Activated naive CD8-positive, alpha-beta T cell treated with anti-CD3 and anti-CD28 coated beads, Interleukin-2, amount 50 U/mL, for 24 hours (primary cell): ENCODE data around the gene EFNA5.
A peak's percentile ranks its signal among the peaks of the same experiment; 100 is the strongest.
"Not testable (repeated sequence)": the region's sequence is repeated elsewhere in the genome, so short reads cannot be mapped to it uniquely, and the experiment has no call there.

Experiments used
- ATAC-seq: fragments of 150-1000 bp; cut with Tn5 transposase; one replicate; pipeline ENCODE4 v1.10.0; 2021
- DNase-seq: peaks from one replicate; pipeline ENCODE4 v3.0.0; 2021
- H3K27ac Mint-ChIP-seq: one replicate; pipeline ENCODE4 v1.8.0; 2021; ENCODE audit warnings: mild to moderate bottlenecking, mixed read lengths
- H3K27me3 Mint-ChIP-seq: one replicate; pipeline ENCODE4 v1.8.0; 2021; ENCODE audit warnings: mixed read lengths
- H3K36me3 Mint-ChIP-seq: one replicate; pipeline ENCODE4 v1.8.0; 2021; ENCODE audit warnings: low read depth, mixed read lengths
- H3K4me1 Mint-ChIP-seq: one replicate; pipeline ENCODE4 v1.8.0; 2021; ENCODE audit warnings: mixed read lengths
- H3K4me3 Mint-ChIP-seq: one replicate; pipeline ENCODE4 v1.8.0; 2021; ENCODE audit warnings: mild to moderate bottlenecking, moderate library complexity, mixed read lengths
- H3K9me3 Mint-ChIP-seq: one replicate; pipeline ENCODE4 v1.8.0; 2021; ENCODE audit warnings: mixed read lengths

Gene EFNA5

DNA sequence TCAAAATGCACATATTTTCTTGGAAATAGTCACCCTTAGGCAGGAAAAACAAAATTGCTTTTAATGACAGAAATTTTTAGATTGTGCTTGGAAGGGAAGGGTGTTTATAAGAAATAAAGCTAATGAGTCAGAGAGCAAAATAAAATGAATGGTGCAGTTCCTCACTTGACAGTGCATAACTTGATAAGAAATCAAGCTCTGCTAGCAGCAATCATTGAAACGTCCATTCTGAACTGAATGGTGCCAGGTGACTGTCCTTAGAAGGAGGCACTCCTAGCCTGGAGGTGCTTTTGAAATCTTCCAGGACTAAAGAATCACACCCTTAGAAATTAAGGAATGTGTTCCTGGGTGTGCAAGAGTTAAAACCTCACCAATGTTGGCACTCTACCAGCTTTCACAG, 202.5 kb downstream of the EFNA5 start:
- ATAC-seq (no peak), DNase-seq (no peak)
- no peak overlapping the region for H3K4me3 Mint-ChIP-seq
- H3K4me1 Mint-ChIP-seq, result peaks cover 20% of the 10 kb centered on the region
- H3K27ac Mint-ChIP-seq, result no peak overlapping the region
- no peaks in the 10 kb centered on the region for H3K27me3 Mint-ChIP-seq
- no peaks in the 10 kb centered on the region for H3K36me3 Mint-ChIP-seq
- H3K9me3 Mint-ChIP-seq, result no peaks in the 10 kb centered on the region

DNA sequence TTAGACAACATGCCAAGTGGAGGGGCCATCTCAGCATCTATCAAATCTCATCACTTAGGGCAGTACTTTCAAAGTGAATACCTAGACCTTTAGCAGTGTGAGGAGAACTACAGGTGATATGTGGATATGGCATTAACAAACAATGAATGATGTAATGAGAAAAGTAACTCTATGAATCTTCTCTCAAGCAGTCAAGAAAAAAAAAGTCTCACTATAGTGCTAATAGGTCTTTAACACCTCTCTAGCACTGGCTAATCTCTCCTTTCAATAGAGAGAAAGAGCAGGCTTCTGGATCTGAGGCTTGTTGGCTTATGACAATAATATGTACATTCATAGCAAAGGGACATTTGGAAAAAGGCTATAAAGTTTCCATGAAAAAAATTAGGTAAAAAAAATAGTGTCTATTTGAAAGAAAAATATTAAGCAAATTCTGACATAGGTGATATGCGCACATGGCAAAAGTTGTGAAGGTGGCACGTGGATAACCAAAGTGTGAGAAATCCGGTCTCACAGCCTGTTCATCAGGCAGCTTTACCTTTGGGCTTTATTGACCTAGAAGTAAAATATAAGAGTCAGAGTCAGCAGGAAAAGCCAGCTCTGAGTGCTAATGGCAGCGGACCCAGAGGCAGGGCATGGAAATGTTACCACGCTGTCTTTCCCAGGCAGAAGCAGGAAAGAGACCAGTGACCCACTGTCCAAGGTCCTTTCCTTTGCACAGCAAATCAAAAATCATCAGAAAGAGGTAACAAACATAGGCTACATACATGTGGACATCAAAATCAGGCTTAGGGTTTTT, 203.4 kb downstream of the EFNA5 start:
- no peak for ATAC-seq
- no peak for DNase-seq
- no peak overlapping the region for H3K27ac Mint-ChIP-seq
- H3K36me3 Mint-ChIP-seq, result no peaks in the 10 kb centered on the region
- H3K27me3 Mint-ChIP-seq, result no peaks in the 10 kb centered on the region
- peaks cover 20% of the 10 kb centered on the region for H3K4me1 Mint-ChIP-seq
- no peak overlapping the region for H3K4me3 Mint-ChIP-seq
- H3K9me3 Mint-ChIP-seq, result no peaks in the 10 kb centered on the region

DNA sequence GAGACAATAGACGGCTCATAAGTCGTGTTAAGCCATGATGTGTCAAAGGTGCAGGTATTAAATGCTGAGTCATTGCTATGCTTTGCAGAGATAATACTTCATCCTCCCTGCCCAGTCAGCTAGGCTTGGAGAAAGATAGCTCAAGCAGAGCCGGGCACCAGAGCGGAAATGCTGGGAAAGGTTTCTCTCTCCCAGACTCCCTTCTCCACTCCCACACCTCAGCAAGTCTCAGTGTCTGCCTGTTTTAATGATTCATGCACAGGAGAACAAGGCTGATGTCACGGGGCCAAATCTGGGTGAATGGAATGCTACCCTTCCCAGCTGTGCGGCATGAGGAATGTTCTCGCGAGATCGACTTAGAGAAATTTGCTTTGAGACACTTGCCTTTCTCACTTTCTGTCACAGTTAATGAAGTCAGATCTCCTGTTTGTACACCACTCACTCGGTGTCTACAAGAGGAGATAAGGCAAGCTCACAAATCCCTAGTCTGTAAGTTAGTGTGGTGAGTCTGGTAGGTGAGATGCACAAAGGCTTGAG, 204.4 kb downstream of the EFNA5 start:
- ATAC-seq, result no peak
- no peaks in the 10 kb centered on the region for H3K27me3 Mint-ChIP-seq
- no peak overlapping the region for H3K27ac Mint-ChIP-seq
- H3K4me3 Mint-ChIP-seq, result no peak overlapping the region
- DNase-seq, result no peak
- no peaks in the 10 kb centered on the region for H3K9me3 Mint-ChIP-seq
- peaks cover 20% of the 10 kb centered on the region for H3K4me1 Mint-ChIP-seq
- no peaks in the 10 kb centered on the region for H3K36me3 Mint-ChIP-seq

DNA sequence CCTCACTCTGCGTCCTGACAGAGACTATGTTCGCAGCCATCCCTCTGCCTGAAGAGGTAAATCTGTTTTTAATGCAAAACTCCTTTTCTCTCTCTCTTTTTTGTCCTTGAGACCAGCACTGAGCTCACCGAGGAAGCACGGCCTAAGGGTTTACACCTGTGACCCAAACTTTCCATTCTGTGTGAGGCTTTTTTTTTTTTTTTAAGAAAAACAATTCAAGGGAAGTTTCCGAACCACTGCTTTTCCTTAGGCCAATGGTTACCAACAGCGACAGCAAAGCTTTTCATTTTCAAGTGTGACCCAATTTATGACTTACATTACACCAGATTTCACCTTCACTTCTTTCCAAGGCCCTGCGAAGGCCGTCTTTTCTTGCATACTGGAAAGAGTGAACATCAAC, 205.9 kb downstream of the EFNA5 start:
- Mint-ChIP-seq H3K4me1 (peaks cover 20% of the 10 kb centered on the region), H3K27me3 (no peaks in the 10 kb centered on the region), H3K4me3 (no peak overlapping the region), H3K36me3 (no peaks in the 10 kb centered on the region), H3K9me3 (no peaks in the 10 kb centered on the region), H3K27ac (peak overlapping the region; percentile 44)
- ATAC-seq (peak; percentile 40), DNase-seq (no peak)

DNA sequence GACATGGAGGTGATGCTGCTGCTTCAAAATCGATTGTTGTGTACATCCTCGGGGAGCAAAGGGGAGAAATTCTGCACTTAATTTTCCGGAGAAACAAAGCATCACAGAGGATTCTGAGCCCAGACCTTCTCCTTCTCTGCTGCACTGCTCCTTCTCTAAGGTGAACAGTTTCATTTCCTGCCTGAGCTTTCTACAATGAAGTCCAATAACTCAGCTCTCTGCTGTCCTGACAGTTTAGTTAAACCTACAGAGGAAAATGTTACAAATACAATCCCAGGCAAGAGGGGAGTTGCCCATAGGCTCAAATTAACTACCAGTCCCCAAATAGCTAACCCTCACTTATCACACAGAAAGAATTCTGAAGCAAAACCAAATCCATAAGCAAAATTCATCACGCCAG, 206.3 kb downstream of the EFNA5 start:
- Mint-ChIP-seq H3K27ac (peak overlapping the region; percentile 44), H3K27me3 (no peaks in the 10 kb centered on the region), H3K4me3 (no peak overlapping the region), H3K36me3 (no peaks in the 10 kb centered on the region), H3K9me3 (no peaks in the 10 kb centered on the region), H3K4me1 (peaks cover 16% of the 10 kb centered on the region)
- ATAC-seq (no peak), DNase-seq (no peak)

DNA sequence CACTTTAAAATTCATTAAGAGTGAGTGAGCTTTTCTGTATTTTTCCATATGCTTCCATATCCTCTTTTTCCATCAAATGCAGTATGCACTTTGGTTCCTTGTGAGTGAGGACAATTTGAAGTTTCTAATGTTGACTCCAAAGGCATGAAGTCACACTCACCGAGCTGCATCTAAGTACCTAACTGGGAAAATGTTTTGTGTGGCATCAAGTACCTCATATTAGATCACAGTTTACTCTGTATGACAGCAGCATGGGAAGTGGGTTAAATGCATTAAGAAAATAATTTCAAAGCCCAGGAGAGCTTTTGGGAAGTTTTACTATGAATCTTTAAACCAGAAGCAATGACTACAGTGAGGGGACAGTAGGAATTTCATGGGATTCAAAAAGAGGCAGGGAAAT, 207.0 kb downstream of the EFNA5 start:
- Mint-ChIP-seq H3K27ac (no peak overlapping the region), H3K27me3 (no peaks in the 10 kb centered on the region), H3K4me3 (no peak overlapping the region), H3K4me1 (peaks cover 13% of the 10 kb centered on the region), H3K9me3 (no peaks in the 10 kb centered on the region), H3K36me3 (no peaks in the 10 kb centered on the region)
- DNase-seq (no peak), ATAC-seq (no peak)

DNA sequence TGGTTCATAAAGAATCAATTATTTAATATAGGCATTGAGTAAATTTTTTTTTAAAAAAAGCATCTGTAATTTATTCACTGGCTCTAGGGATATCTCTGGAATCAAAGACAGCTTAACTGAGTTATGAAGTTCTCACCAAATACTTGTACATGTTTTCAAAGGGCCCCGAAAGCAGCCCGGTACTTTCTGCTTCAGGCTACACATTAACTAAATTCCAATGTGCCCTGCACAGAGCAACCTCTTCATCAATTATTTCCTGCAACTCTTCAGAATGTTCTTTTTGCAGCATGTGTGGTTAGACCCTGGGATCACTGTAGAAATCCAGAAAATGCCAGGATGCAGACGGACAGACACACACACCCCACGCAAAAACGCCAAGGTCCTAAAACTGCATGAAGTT, 209.0 kb downstream of the EFNA5 start:
- ATAC-seq, result no peak
- Mint-ChIP-seq H3K4me1 (peaks cover 13% of the 10 kb centered on the region), H3K9me3 (no peaks in the 10 kb centered on the region), H3K36me3 (no peaks in the 10 kb centered on the region), H3K27ac (no peak overlapping the region), H3K4me3 (no peak overlapping the region), H3K27me3 (no peaks in the 10 kb centered on the region)
- DNase-seq, result no peak

DNA sequence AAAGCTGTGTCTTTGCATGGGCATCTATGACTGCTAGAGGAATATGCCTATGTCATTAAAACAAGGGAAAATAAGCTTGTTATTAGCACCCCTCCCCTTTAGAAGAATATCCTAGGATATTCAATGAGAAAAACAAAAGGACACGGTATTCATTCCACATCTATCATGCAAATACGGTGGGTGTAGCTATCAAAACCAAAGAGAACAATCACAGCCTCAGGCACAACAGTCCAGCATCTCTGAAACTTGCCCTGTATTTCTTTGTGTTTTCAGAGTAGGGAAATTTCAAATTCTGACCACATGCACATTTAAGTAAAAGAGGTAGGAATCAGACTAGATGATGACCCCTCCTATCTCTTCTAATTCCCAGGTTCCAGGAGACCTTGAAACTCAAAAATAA, 209.9 kb downstream of the EFNA5 start:
- Mint-ChIP-seq H3K9me3 (no peaks in the 10 kb centered on the region), H3K27me3 (no peaks in the 10 kb centered on the region), H3K36me3 (no peaks in the 10 kb centered on the region)

DNA sequence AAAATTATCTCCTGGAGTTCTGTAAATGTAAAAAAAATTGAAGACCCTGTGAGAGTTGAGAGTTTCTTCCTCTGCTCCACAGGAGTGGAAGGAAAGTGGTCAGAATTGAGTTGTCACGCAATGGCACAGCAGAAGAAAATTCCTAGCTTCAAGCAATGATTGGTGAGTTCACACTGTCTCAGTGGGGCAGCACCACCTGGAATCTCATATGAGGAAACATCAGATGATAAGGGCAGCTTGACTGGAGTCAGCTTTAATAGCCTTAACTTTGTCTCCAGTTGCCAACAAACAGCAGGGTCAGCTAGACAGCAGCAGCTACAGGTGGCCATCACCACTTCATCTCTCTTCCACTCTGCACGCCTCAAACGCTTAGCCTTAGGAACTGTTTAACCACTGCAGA, 211.1 kb downstream of the EFNA5 start:
- Mint-ChIP-seq H3K36me3 (no peaks in the 10 kb centered on the region), H3K27ac (no peak overlapping the region), H3K27me3 (no peaks in the 10 kb centered on the region), H3K9me3 (no peaks in the 10 kb centered on the region), H3K4me3 (no peak overlapping the region), H3K4me1 (peaks cover 5% of the 10 kb centered on the region)
- DNase-seq (no peak), ATAC-seq (no peak)

More for the DNA sequence above, 209.9 kb downstream of the EFNA5 start:
- ATAC-seq (no peak), DNase-seq (no peak)
- no peak overlapping the region for H3K4me3 Mint-ChIP-seq
- peaks cover 13% of the 10 kb centered on the region for H3K4me1 Mint-ChIP-seq
- no peak overlapping the region for H3K27ac Mint-ChIP-seq

DNA sequence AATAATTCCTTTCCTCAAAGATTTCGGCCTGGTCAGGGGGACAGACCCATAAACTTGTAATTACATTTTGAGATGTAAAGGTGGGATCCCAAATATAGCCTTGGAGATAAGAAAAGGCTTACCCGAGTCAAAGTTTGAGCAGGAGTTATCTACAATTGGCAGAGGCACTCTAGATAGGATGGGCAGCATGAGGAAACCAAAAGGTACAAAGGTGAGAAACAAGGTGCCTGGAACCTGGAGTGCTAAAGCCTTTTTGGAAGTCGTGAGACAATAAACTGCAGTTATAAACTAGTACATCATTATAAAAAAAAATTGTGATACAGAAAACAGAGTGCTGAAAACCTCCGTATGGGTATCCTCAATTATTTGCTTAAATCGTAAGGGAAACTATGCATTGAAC, 212.4 kb downstream of the EFNA5 start:
- Mint-ChIP-seq H3K9me3 (no peaks in the 10 kb centered on the region), H3K36me3 (no peaks in the 10 kb centered on the region), H3K27ac (no peak overlapping the region), H3K27me3 (no peaks in the 10 kb centered on the region), H3K4me3 (no peak overlapping the region), H3K4me1 (no peaks in the 10 kb centered on the region)
- ATAC-seq, result no peak
- DNase-seq, result no peak

DNA sequence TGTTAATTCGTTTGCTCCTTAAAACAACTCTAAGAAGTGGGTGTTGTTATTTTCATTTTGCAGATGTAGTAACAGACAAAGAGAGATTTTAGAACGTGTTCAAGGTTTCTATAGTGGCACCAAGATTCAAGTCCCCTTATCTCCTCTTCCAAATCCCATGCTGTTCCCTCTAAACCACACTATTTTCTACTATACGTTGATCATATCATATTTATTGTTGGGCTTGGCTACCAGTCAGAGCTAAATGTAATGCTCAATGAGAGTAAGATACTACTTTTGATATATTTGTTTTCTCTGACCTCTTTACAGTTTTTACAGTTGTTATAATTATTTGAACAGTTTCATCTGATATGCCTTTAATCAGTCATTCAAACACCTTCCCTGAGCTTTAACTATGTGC, 212.9 kb downstream of the EFNA5 start:
- no peaks in the 10 kb centered on the region for H3K9me3 Mint-ChIP-seq
- no peak overlapping the region for H3K4me3 Mint-ChIP-seq
- H3K27ac Mint-ChIP-seq, result no peak overlapping the region
- no peaks in the 10 kb centered on the region for H3K36me3 Mint-ChIP-seq
- no peaks in the 10 kb centered on the region for H3K4me1 Mint-ChIP-seq
- DNase-seq, result no peak
- no peaks in the 10 kb centered on the region for H3K27me3 Mint-ChIP-seq
- no peak for ATAC-seq

DNA sequence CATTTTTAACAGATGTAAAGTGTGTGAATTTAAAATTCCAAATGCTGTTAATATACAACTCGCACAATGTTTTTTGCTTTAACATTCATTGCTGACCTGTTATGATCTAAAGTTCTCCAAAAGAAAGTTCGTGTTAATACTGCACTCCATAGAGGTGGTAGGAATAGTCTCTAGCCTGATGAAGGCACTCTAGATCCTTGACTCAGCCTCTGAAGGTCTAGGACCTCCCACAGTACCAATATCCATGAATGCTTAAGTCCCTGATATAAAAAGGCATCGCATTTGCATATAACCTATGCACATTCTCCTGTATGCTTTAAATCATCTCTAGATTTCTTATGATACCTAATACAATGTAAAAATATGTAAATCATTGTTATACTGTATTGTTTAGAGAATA, 213.6 kb downstream of the EFNA5 start:
- H3K4me3 Mint-ChIP-seq, result no peak overlapping the region
- no peak for ATAC-seq
- no peak overlapping the region for H3K27ac Mint-ChIP-seq
- no peaks in the 10 kb centered on the region for H3K4me1 Mint-ChIP-seq
- no peaks in the 10 kb centered on the region for H3K27me3 Mint-ChIP-seq
- H3K36me3 Mint-ChIP-seq, result no peaks in the 10 kb centered on the region
- DNase-seq, result no peak
- H3K9me3 Mint-ChIP-seq, result no peaks in the 10 kb centered on the region

DNA sequence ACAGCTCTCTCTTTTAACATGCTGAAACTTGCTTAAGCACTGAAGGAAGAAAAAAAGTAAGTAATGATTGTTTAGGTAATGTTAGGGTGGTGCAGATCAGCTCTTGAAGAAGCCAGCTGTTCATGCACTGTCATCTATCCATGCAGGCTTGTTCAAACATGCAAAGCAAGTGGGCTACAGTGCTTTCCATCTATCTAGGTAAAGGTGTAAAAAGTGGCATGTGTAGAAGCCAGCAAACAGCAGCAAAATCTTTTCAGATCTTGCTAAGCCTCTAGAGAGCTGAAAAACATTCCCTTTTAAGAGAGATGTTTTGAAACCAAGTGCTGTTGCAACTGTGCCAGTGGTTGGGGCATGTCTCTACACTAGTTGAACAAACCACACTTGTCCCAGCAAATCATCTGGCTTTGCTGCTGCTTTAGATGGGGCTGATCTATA, 214.4 kb downstream of the EFNA5 start:
- Mint-ChIP-seq H3K36me3 (no peaks in the 10 kb centered on the region), H3K27ac (no peak overlapping the region), H3K4me1 (no peaks in the 10 kb centered on the region), H3K4me3 (no peak overlapping the region), H3K9me3 (peaks cover 3% of the 10 kb centered on the region), H3K27me3 (no peaks in the 10 kb centered on the region)
- ATAC-seq, result no peak
- DNase-seq, result no peak

DNA sequence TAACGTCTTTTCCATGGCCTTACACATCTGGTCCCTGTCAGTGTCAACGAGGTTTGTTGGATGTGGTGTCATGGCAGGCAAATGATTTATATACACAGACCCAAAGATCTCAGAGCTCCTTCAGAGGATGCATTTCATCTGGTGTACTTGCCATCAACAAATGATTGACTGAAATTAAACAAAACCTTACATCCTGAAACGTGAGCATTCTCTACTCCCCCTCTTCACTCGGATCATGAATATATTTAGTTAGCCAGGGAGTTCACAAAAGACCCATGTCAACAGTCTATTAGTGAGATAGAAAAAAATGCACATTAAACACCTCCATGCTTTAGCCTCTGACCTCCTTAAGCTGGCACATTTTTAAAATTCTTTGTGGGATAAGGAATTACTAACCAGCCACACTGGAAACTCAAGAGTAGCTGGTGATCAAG, 215.6 kb downstream of the EFNA5 start:
- H3K27ac Mint-ChIP-seq, result no peak overlapping the region
- H3K4me3 Mint-ChIP-seq, result no peak overlapping the region
- no peaks in the 10 kb centered on the region for H3K36me3 Mint-ChIP-seq
- H3K4me1 Mint-ChIP-seq, result no peaks in the 10 kb centered on the region
- DNase-seq (no peak), ATAC-seq (no peak)
- peaks cover 3% of the 10 kb centered on the region for H3K27me3 Mint-ChIP-seq
- H3K9me3 Mint-ChIP-seq, result peaks cover 3% of the 10 kb centered on the region

DNA sequence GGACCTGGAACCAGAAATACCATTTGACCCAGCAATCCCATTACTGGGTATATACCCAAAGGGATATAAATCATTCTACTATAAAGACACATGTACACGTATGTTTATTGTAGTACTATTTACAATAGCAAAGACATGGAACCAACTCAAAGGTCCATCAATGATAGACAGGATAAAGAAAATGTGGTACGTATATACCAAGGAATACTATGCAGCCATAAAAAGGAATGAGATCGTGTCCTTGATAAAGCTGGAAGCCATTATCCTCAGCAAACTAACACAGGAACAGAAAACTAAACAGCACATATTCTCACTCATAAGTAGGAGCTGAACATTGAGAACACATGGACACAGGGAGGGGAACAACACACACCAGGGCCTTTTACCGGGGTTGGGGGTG, 218.9 kb downstream of the EFNA5 start:
- H3K36me3 Mint-ChIP-seq, DNase-seq, H3K9me3 Mint-ChIP-seq, ATAC-seq, H3K4me1 Mint-ChIP-seq, H3K27ac Mint-ChIP-seq, H3K27me3 Mint-ChIP-seq, H3K4me3 Mint-ChIP-seq: not testable (repeated sequence)
